Stomach (tissue), 4 donors: ENCODE data around the gene ESRRG.

Experiments used
- CTCF ChIP-seq, 7 experiments: fragments of 450-650 bp in 4 of 7; fragments of 200-600 bp in 3 of 7; sonication (generic) in 3 of 7; IDR thresholded peaks; one replicate each; pipeline ENCODE4 v1.5.1; 2016 to 2019; ENCODE audit warnings: antibody characterized with exemption in 7 of 7, control low read depth in 2 of 7, mild to moderate bottlenecking in 1 of 7
- POLR2A ChIP-seq, 4 donors: fragments of 450-650 bp; IDR thresholded peaks; one replicate each; pipeline ENCODE4 v1.6.1; 2016; ENCODE audit warnings: antibody characterized with exemption in 4 of 4, control low read depth in 2 of 4, mild to moderate bottlenecking in 1 of 4, moderate library complexity in 1 of 4

GRCh38 chr1:216682752-216683151 lies 40.5 kb downstream of the ESRRG start:
- no peak for TF ChIP-seq CTCF (IDR thresholded peaks at IDR 0.05)
- no peak for TF ChIP-seq POLR2A (IDR thresholded peaks at IDR 0.05)
